HG02938 (cell line): ENCODE results near the gene TMEM132C.
"Not testable (repeated sequence)": the region's sequence is repeated elsewhere in the genome, so short reads cannot be mapped to it uniquely, and the experiment has no call there.

Source experiments
- ATAC-seq: cut with Tn5 transposase; IDR thresholded peaks from one replicate; pipeline ENCODE4 v1.9.1; 2021; ENCODE audit warnings: mild to moderate bottlenecking, moderate library complexity; ENCODE audit not compliant: unreplicated experiment

Gene TMEM132C

GRCh38 chr12:128267131-128267622, at the start of gene TMEM132C:
TMEM132C (plus strand) TSS chr12:128267170; CDS start chr12:128267403, 233 bp downstream.
- no peak for ATAC-seq

GRCh38 chr12:128224226-128224625, 42.7 kb upstream of the TMEM132C start:
- ATAC-seq = no peak

GRCh38 chr12:128228581-128228980, 38.4 kb upstream of the TMEM132C start:
- ATAC-seq = no peak

GRCh38 chr12:128235635-128236417, 31.1 kb upstream of the TMEM132C start:
- ATAC-seq = no peak

GRCh38 chr12:128236525-128236924, 30.4 kb upstream of the TMEM132C start:
- no peak for ATAC-seq

- no peak for ATAC-seq
Observed at GRCh38 chr12:128240745-128241144, 26.2 kb upstream of the TMEM132C start.

GRCh38 chr12:128245121-128245520, 21.8 kb upstream of the TMEM132C start:
- no peak for ATAC-seq

- ATAC-seq = no peak
Observed at GRCh38 chr12:128245905-128246304, 21.1 kb upstream of the TMEM132C start.

GRCh38 chr12:128250096-128250495, 16.9 kb upstream of the TMEM132C start:
- ATAC-seq = no peak

- ATAC-seq = not testable (repeated sequence)
Observed at GRCh38 chr12:128253829-128254228, 13.1 kb upstream of the TMEM132C start.

GRCh38 chr12:128258866-128259555, 8.0 kb upstream of the TMEM132C start:
- no peak for ATAC-seq

GRCh38 chr12:128259556-128260070, 7.4 kb upstream of the TMEM132C start:
- ATAC-seq = no peak

GRCh38 chr12:128261757-128262156, 5.2 kb upstream of the TMEM132C start:
- no peak for ATAC-seq

- no peak for ATAC-seq
Observed at GRCh38 chr12:128265566-128265965, 1.4 kb upstream of the TMEM132C start.

GRCh38 chr12:128266086-128266485, 884 bp upstream of the TMEM132C start:
- ATAC-seq = no peak

GRCh38 chr12:128266541-128267130, 334 bp upstream of the TMEM132C start:
- no peak for ATAC-seq

- ATAC-seq = no peak
Observed at GRCh38 chr12:128267651-128268378, 845 bp downstream of the TMEM132C start.

- ATAC-seq = no peak
Observed at GRCh38 chr12:128268379-128268995, 1.5 kb downstream of the TMEM132C start.

- ATAC-seq = no peak
Observed at GRCh38 chr12:128269181-128269591, 2.2 kb downstream of the TMEM132C start.

GRCh38 chr12:128276471-128276870, 9.5 kb downstream of the TMEM132C start:
- no peak for ATAC-seq
